B cell (primary cell): ENCODE measurements around the gene THSD4.

Experiments
- CTCF ChIP-seq: fragments of 200-600 bp; IDR thresholded peaks from one replicate; pipeline ENCODE4 v1.8.0; 2022; ENCODE audit warnings: antibody characterized with exemption, mild to moderate bottlenecking
- EZH2 ChIP-seq: IDR thresholded peaks from 2 replicates; pipeline ENCODE4 v1.6.1; 2012; ENCODE audit warnings: borderline replicate concordance, low read depth, mild to moderate bottlenecking, moderate library complexity, low read length; ENCODE audit not compliant: insufficient read depth, poor library complexity, severe bottlenecking

GRCh38 chr15:71568227-71568626 is 453.0 kb downstream of the THSD4 start:
- no peak for TF ChIP-seq CTCF
- no peak for TF ChIP-seq EZH2
